ENCODE results near the gene TRIM40. TPM values are rescaled to one million over a fixed set of nuclear protein-coding genes. Genes with fewer than 3 reads are reported as not detected.
"Not testable (repeated sequence)": the region's sequence is repeated elsewhere in the genome, so short reads cannot be mapped to it uniquely, and the experiment has no call there.

TRIM40 gene
- polyA plus RNA-seq, 1 donor from 2014 or later, result 0.10 TPM

DNA sequence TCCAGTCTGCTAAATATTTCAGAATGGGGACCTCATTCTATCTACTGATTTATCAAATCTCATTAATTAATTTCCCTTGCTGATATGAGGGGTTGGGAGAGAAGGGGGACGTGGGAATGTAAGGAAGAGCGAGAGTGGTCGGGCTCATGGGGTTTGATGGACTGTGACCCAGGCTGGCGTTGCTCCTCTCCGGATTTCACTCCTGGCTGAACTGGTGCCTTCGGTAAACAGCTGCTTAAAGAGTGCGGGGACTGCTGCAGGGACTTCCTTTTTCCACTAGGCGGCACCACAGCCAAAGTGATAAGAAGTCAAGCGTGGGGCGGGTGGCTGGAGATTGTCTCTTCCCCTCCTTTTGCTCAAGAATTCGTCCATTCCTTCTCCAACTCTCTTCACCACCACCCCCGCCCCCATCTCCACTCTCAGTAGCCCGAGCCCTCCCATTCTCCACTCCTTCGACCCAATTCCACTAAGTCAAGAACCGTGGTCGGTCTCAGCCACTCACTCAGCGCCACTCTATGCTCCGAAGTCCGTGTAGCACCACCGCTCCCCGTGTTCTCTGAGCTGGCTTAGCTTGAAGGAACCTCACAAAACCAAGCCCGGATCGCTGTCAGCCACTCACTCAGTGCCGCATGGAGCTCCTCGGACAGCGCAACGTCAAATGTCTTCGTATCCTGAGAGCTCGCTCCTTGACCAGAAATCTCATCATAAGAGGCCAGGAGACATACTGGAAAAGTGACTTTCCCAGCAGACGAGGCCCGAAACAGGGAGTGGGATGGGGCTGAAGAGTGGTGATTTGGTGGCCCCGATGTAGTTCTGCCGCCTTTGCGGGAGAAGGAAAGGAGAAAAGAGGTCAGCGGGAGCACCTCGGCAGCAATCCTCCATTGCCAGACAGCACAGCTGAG, 32.7 kb upstream of the TRIM40 start:
- Mint-ChIP-seq H3K9me3 (no peaks in the 10 kb centered on the region), H3K27ac (peak overlapping the region; percentile 8 to 93 (median 47)), H3K27me3 (peaks cover 51% of the 10 kb centered on the region), H3K4me1 (peaks cover 23 to 31% (median 30%) of the 10 kb centered on the region in 3 donors), H3K36me3 (no peaks in the 10 kb centered on the region), H3K4me3 (peak overlapping the region; percentile 78 to 94 (median 90))

DNA sequence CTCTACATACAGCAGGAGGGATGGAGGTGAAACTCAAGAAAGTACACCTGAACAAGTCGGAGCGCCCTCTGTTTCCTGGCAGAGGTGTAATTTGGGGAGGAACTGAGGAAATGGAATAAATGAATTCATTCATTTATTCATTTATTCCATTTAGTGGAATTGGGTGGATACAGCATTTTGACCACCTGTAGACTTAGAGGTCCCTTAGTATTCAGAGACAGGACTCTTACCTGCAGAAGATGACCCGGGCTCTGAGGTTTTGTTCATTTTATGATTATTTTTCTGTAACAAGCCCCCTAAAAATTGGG, 32.1 kb upstream of the TRIM40 start:
- Mint-ChIP-seq H3K9me3 (no peaks in the 10 kb centered on the region), H3K27ac (no peak overlapping the region), H3K4me3 (peak overlapping the region; percentile 78 to 94 (median 90)), H3K4me1 (peaks cover 23 to 31% (median 30%) of the 10 kb centered on the region in 3 donors), H3K27me3 (peaks cover 51% of the 10 kb centered on the region), H3K36me3 (no peaks in the 10 kb centered on the region)

DNA sequence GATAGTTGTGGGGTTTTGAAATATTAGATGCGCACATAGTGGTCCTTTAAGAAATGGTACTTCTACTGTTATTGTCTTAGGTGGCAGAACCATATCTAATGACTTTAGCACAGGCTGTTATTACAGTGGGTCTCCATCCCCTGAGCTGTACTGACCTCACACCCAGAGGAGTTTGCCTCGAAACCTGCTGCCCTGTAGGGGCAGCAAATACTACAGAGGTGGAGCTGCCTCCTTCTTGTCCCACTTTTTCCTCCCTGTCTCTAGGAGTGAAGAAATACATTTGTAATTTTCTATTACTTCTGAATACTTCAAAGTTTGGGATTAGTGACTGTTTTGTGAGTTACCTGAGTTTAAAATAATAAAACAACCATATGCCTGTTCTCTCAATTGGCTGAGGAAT, 31.3 kb upstream of the TRIM40 start:
- Mint-ChIP-seq H3K36me3 (no peaks in the 10 kb centered on the region), H3K27ac (no peak overlapping the region), H3K4me1 (peaks cover 22 to 31% (median 30%) of the 10 kb centered on the region in 3 donors), H3K9me3 (no peaks in the 10 kb centered on the region), H3K4me3 (peak overlapping the region in 1 of 4 donors; percentile 69), H3K27me3 (peaks cover 51% of the 10 kb centered on the region)

DNA sequence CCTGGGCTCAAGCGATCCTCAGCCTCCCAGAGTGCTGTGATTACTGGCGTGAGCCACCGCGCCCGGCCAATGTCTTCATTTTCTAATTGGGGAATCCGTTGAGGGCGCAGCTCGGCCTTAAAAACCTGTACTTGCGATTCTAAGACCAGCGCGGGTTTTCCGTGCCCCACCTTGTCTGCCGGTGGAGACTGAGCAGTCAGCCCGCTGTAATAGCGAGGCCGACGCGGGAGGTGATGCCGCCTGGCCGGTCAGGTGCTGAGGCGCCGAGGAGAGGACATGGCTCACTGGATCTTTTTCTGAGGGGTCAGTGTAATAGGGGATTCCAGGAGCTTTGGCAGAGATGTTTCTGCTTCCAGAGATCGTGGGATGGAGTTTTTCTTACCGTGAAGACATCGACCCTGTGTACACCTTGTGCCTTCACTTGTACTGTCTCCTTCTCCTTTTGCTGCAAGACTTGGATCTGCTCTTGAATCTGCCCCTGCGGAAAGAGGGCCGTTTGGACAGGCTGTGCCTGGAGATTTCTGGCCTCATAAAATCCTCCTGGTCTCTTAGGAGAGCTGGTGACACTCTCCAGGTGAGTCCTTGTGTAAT, 24.6 kb upstream of the TRIM40 start:
- no peaks in the 10 kb centered on the region for H3K36me3 Mint-ChIP-seq
- no peak overlapping the region for H3K27ac Mint-ChIP-seq
- no peaks in the 10 kb centered on the region for H3K9me3 Mint-ChIP-seq
- peaks cover 0 to 8% (median 2%) of the 10 kb centered on the region in 3 donors for H3K4me1 Mint-ChIP-seq
- H3K4me3 Mint-ChIP-seq, result peak overlapping the region in 1 of 4 donors; percentile 42
- H3K27me3 Mint-ChIP-seq, result peaks cover 35% of the 10 kb centered on the region

DNA sequence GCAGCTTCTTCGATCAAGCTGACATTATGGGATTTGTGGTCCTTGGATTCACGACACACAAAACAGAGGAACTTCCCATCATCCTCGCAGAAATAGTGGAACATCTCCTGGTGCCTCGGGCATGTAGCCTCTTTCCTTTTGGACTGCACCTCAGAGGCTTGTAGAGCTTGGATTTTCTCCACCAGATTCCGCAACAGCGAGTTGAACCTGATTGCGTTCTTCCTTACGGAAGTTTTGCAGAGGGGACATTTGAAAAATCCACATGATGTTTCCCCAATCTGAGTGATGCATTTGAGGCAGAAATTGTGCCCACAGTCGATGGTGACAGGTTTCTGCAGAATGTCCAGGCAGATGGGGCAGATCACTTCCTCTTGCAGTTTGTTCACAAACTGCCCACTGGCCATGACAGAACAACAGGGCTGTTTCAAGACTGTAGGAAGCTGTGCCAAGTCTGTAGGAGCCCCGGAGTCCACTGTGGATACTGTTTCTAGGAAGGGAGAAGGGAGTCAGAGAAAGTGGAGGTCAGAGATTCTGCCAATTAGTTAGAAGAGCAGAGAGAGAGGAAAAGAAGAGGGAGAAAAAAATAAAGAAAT, 23.4 kb upstream of the TRIM40 start:
- Mint-ChIP-seq H3K27me3 (peaks cover 32% of the 10 kb centered on the region), H3K4me1 (peaks cover 0 to 8% (median 2%) of the 10 kb centered on the region in 3 donors), H3K4me3 (no peak overlapping the region), H3K9me3 (no peaks in the 10 kb centered on the region), H3K36me3 (no peaks in the 10 kb centered on the region), H3K27ac (no peak overlapping the region)

DNA sequence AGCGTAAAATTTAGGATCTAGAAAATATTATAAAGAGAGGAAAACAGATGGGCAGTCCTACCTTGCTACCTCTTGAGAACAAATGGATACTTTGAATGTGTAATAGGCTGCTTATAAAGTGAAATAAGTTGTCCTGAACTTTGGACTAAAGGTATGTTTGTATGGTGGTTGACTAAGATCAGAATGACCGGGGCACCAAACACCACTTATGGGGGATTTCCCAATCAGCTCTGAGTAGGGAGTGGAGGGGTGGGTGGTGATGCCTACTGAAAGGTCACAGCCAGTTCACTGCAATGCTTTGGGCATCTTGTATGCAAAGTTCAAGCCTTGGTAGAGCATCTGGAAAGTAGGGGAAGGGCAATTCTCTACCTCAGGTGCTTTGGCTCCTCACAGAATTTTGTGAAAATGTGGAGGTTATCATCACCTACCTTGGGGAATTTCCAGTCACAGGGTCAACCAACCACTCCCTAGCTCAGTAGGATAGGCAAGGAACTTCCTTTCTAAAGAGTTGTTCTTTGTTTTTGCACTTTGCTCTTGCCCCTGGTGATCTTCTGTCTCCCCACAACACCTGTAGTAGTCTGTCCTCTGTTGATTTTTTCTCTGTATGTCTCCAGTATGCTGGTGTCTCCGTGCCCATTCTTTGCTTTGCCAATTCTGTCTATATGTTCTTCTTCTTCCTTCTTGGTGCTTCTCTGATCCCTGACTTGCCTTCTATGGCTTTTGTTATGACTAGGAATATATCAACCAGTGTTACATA, 22.8 kb upstream of the TRIM40 start, which contains the start of gene TRIM31:
TSS of gene TRIM31 (minus strand) at position 88 of the 757 bp plus-strand sequence. CDS start 285 bp downstream, outside the sequence.
- Mint-ChIP-seq H3K4me3 (no peak within 1 kb of the TSS), H3K36me3 (no peaks in the 10 kb centered on the region), H3K4me1 (peaks cover 0 to 8% (median 2%) of the 10 kb centered on the region in 3 donors), H3K27ac (no peak within 1 kb of the TSS), H3K9me3 (no peaks in the 10 kb centered on the region), H3K27me3 (peaks cover 26% of the 10 kb centered on the region)

DNA sequence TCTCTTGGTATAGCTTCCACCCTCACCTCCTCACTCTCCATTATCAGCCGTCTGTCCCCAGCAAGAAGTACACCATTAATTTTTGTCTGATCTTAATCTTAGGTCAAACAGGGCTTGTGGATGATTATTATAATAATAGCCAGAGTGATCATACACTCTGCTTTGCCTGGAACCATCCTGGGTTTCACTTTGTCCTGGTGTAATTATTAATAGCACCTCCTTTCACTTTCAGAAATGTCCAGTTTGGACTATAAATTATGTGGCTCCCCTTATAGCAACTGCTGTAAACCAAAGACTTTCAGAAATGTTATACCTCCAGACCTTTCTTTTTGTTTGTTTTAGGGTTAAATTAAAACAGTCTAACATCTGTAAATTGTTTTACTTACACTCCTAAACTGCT, 22.1 kb upstream of the TRIM40 start:
- H3K4me3 Mint-ChIP-seq, result no peak overlapping the region
- peaks cover 0 to 8% (median 2%) of the 10 kb centered on the region in 3 donors for H3K4me1 Mint-ChIP-seq
- H3K9me3 Mint-ChIP-seq, result no peaks in the 10 kb centered on the region
- no peaks in the 10 kb centered on the region for H3K36me3 Mint-ChIP-seq
- H3K27ac Mint-ChIP-seq, result no peak overlapping the region
- peaks cover 20% of the 10 kb centered on the region for H3K27me3 Mint-ChIP-seq

DNA sequence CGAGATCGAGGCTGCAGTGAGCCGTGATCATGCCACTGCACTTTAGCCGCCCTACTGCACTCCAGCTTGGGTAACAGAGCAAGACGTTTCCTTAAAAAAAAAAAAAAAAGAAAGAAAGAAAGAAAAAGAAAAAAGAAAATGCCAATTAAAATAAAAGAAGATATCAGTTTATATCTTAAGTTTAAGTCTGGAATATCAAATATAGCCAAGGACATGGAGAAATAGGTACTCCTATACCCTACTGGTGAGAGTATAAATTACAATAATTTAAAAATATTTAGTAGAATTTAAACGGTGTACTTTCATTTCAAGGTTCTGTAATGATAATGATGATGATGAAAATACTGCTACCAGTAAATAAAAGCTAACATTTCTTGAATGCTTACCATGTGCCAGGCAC, 19.2 kb upstream of the TRIM40 start:
- Mint-ChIP-seq H3K4me3 (no peak overlapping the region), H3K4me1 (peaks cover 0 to 6% (median 2%) of the 10 kb centered on the region in 3 donors), H3K36me3 (no peaks in the 10 kb centered on the region), H3K27ac (no peak overlapping the region), H3K9me3 (no peaks in the 10 kb centered on the region), H3K27me3 (peaks cover 13% of the 10 kb centered on the region)

DNA sequence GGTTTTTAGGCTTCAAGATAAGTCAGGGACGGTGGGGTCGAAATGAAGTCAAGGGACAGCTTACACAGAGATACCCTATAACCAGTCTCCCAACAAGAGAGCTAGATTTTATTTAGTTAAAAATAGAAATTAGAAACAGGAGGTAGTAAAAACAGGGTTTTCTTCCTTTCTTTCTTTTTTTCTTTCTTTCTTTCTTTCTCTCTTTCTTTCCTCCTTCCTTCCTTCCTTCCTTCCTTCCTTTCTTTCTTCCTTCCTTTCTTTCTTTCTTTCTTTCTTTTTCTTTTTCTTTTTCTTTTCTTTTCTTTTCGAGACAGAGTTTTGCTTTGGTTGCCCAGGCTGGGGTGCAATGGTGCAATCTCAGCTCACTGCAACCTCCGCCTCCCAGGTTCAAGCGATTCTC, 17.2 kb upstream of the TRIM40 start:
- not testable (repeated sequence) for H3K4me3 Mint-ChIP-seq, H3K27me3 Mint-ChIP-seq, H3K36me3 Mint-ChIP-seq, H3K27ac Mint-ChIP-seq, H3K4me1 Mint-ChIP-seq, H3K9me3 Mint-ChIP-seq

DNA sequence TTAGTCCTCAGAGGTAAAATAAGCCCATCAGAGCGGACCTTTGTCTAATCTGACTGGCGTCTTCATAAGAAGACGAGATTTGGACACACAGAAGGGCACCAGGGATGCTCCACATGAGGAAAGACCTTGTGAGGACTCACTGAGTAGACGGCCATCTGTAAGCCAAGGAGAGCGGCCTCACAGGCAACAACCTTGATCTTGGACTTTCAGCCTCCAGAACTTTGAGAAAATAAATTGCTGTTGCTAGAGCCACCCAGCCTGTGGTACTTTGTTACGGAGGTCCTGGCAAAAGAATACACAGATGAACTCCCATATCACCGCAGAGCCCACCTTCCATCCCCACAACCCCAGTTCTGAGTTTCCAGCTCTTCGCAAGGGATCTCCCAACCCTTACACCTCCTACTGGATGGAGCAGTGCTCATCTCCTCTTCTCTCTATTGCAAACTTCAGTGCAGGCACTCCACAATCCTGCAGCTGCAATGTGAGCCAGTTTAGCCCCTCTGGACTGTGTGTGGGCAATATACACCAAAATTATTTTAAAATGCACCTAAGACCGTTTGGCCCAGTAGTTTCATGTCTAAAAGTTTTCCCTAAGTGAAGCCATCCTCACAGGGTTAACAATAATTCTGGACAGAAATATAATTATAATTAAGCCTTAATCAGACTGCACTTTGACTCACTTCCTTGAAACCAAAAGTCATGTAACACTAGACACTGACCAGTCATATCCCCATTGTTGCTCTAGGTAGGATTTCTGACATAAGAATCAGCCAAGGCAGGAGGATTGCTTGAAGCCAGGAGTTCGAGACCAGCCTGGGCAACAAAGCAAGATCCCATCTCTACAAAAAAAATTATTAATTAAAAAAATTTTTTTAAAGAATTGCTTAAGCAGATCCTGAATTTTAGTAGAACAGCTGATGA, 14.2 kb upstream of the TRIM40 start:
- H3K27me3 Mint-ChIP-seq, result peaks cover 9% of the 10 kb centered on the region
- no peaks in the 10 kb centered on the region for H3K9me3 Mint-ChIP-seq
- H3K4me1 Mint-ChIP-seq, result no peaks in the 10 kb centered on the region
- no peak overlapping the region for H3K4me3 Mint-ChIP-seq
- H3K36me3 Mint-ChIP-seq, result no peaks in the 10 kb centered on the region
- H3K27ac Mint-ChIP-seq, result no peak overlapping the region

DNA sequence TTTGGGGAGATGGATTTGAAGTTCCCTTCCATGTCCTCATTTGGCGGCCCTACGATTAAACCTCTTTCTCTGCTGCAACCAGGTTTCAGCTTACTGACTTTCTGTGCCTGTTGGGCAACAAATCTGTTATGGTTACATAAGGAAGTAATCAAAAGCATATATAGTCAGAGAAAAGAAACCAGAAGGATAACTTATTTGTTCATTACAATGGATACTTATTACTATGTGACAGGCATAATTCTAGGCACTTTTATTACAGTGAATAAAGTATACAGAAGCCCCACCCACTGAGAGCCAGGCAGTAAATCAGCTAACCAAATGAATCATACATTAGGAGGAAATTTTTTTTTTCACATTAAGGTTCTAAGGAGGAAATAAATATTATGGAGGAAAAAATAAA, 13.4 kb upstream of the TRIM40 start:
- H3K27me3 Mint-ChIP-seq, result peaks cover 13% of the 10 kb centered on the region
- no peaks in the 10 kb centered on the region for H3K9me3 Mint-ChIP-seq
- no peaks in the 10 kb centered on the region for H3K4me1 Mint-ChIP-seq
- H3K27ac Mint-ChIP-seq, result no peak overlapping the region
- no peak overlapping the region for H3K4me3 Mint-ChIP-seq
- H3K36me3 Mint-ChIP-seq, result no peaks in the 10 kb centered on the region

DNA sequence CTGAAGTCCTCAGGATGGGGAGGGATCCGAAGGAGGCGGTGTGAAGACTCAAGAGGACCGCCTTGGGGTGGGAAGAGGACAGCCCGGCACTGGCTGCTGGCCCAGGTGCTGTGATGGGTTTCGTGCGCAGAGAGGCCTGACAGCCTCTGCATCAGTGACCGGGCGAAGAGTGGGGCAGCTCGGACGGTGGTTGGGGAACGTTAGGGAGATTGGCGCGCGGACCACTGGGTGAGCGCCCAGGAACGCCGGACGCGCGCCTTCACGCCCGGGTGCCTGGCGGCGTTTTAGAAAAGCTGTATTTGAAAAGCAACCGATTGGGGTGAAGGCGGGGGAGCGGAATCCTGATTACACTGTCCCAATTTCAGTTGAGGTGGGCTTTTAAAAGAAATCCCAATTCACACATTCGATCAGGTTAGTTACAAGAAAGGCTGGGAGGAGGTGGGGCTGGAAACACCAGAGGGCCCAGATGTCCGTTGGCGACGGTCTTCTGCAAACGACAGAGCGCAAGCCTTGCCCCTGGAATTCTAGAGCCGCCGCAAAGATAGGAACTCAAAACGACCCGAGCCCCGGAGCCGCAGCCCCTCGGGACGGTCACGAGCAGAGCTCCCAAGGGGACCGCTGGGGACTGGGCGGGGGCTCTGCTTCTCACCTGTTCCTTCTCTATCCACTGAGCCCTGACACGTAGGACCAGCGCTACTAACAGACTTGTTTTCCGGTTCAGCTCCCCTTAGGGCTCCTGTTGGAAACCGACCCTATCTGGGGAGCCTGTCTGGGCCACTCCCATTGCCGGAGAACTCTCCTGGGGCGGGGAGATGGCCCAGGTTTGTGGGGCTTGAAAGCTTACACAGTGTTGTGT, 8.5 kb upstream of the TRIM40 start:
- Mint-ChIP-seq H3K4me1 (peaks cover 4 to 10% (median 7%) of the 10 kb centered on the region in 3 donors), H3K9me3 (no peaks in the 10 kb centered on the region), H3K4me3 (peak overlapping the region in 2 of 4 donors; percentile 58 to 82), H3K36me3 (no peaks in the 10 kb centered on the region), H3K27ac (peak overlapping the region in 1 of 3 donors; percentile 40), H3K27me3 (peaks cover 42% of the 10 kb centered on the region)
